GM13976 (cell line): ENCODE data around the gene FOXN3.

Experiments used
- DNase-seq: peaks from one replicate; pipeline ENCODE4 v3.0.0; 2012; ENCODE audit warnings: low spot score
- CTCF ChIP-seq: IDR thresholded peaks from 2 replicates; pipeline ENCODE4 v1.5.1; 2012; ENCODE audit warnings: borderline replicate concordance, mild to moderate bottlenecking; ENCODE audit not compliant: insufficient read depth; ENCODE audit errors: extremely low read depth, missing control alignments, control extremely low read depth
- in situ Hi-C: fragments of 300-500 bp; cut with MboI; formaldehyde crosslinking; loops from one replicate; pipeline ENCODE4 v1.12.0; 2022; ENCODE audit warnings: low sequenced_read_pairs, mixed read lengths, inconsistent platforms; ENCODE audit not compliant: unreplicated experiment

The FOXN3 gene

GRCh38 chr14:89432226-89432625, 15.2 kb upstream of the FOXN3 start:
- TF ChIP-seq CTCF, result no peak
- DNase-seq, result no peak
- in situ Hi-C loops, result loop anchor here (10.0 kb wide), 1 partner anchor 183 kb away; no protein-coding TSS in a partner anchor

GRCh38 chr14:89430391-89431236, 13.6 kb upstream of the FOXN3 start:
- no peak for TF ChIP-seq CTCF
- in situ Hi-C loops, result loop anchor here (10.0 kb wide), 1 partner anchor 184 kb away; no protein-coding TSS in a partner anchor
- DNase-seq, result peak; percentile 84

GRCh38 chr14:89429199-89430181, 12.5 kb upstream of the FOXN3 start:
- in situ Hi-C loops, result loop anchor here (10.0 kb wide), 2 partner anchors 185 to 485 kb away; no protein-coding TSS in a partner anchor
- no peak for DNase-seq

GRCh38 chr14:89428546-89429198, 11.6 kb upstream of the FOXN3 start:
- in situ Hi-C loops, result loop anchor here (10.0 kb wide), 1 partner anchor 486 kb away; no protein-coding TSS in a partner anchor
- TF ChIP-seq CTCF, result no peak
- no peak for DNase-seq

More at GRCh38 chr14:89429199-89430181, 12.5 kb upstream of the FOXN3 start:
- TF ChIP-seq CTCF, result no peak

- TF ChIP-seq CTCF, result no peak
- in situ Hi-C loops, result loop anchor here (10.0 kb wide), 1 partner anchor 487 kb away; no protein-coding TSS in a partner anchor
Observed at GRCh38 chr14:89428173-89428523, 11.1 kb upstream of the FOXN3 start.

More at GRCh38 chr14:89428173-89428523, 11.1 kb upstream of the FOXN3 start:
- no peak for DNase-seq
